ENCODE results near the gene CDK14. TPM values are rescaled to one million over a fixed set of nuclear protein-coding genes. Genes with fewer than 3 reads are reported as not detected.

CDK14 gene
- total RNA-seq, 6 donors from 2014 or later = 21.7 to 53.4 (median 37.1) TPM

- H3K4me3 ChIP-seq = no peak overlapping the region
- TF ChIP-seq POLR2A (IDR thresholded peaks at IDR 0.05) = no peak
- TF ChIP-seq EP300 (IDR thresholded peaks at IDR 0.05) = no peak
- TF ChIP-seq POLR2AphosphoS5 (IDR thresholded peaks at IDR 0.05) = no peak
- TF ChIP-seq, protein P1, sequence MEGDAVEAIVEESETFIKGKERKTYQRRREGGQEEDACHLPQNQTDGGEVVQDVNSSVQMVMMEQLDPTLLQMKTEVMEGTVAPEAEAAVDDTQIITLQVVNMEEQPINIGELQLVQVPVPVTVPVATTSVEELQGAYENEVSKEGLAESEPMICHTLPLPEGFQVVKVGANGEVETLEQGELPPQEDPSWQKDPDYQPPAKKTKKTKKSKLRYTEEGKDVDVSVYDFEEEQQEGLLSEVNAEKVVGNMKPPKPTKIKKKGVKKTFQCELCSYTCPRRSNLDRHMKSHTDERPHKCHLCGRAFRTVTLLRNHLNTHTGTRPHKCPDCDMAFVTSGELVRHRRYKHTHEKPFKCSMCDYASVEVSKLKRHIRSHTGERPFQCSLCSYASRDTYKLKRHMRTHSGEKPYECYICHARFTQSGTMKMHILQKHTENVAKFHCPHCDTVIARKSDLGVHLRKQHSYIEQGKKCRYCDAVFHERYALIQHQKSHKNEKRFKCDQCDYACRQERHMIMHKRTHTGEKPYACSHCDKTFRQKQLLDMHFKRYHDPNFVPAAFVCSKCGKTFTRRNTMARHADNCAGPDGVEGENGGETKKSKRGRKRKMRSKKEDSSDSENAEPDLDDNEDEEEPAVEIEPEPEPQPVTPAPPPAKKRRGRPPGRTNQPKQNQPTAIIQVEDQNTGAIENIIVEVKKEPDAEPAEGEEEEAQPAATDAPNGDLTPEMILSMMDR (IDR thresholded peaks at IDR 0.05) = no peak
- no peaks in the 10 kb centered on the region for H3K9me3 ChIP-seq
- ATAC-seq (ENCODE audit: low FRiP score in 2 of 2) (no peak), DNase-seq (no peak)
- no peaks in the 10 kb centered on the region for H3K36me3 ChIP-seq
- H3K27me3 ChIP-seq = no peaks in the 10 kb centered on the region
- H3K27ac ChIP-seq = no peak overlapping the region
- WGBS, 2 donors = 80 to 85% methylated on average over 3 of the region's 3 CpGs
- H3K4me1 ChIP-seq = no peaks in the 10 kb centered on the region
Observed at GRCh38 chr7:91198371-91198770, 602.2 kb downstream of the CDK14 start.

DNA sequence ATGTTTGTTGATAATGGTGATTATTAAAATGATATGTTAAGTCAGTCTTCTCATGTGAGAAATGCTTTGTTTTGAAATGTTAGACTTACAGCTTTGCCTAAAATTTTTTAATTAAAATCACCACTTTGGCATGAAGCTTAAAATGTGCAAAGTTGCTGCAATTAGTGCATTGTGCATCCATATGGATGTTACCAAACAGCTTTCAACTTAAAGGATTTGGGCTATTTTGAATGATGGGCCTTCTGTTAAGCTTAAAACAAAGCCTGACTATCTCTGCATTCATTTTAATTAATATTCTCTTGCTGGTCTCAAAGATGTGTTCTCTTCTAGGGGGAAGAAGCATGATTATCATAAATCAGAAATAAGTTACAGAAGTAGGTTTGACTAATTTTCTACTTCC is 603.5 kb downstream of the CDK14 start:
- no peak overlapping the region for H3K4me3 ChIP-seq
- no peak overlapping the region for H3K27ac ChIP-seq
- TF ChIP-seq EP300 (IDR thresholded peaks at IDR 0.05) (no peak), POLR2AphosphoS5 (IDR thresholded peaks at IDR 0.05) (no peak), POLR2A (IDR thresholded peaks at IDR 0.05) (no peak)
- TF ChIP-seq, protein P1 (IDR thresholded peaks at IDR 0.05) = no peak
- no peaks in the 10 kb centered on the region for H3K4me1 ChIP-seq
- H3K27me3 ChIP-seq = no peaks in the 10 kb centered on the region
- H3K36me3 ChIP-seq = no peaks in the 10 kb centered on the region
- no peak for ATAC-seq (ENCODE audit: low FRiP score in 2 of 2)
- H3K9me3 ChIP-seq = no peaks in the 10 kb centered on the region
- no peak for DNase-seq

GRCh38 chr7:91201442-91202113 is 605.5 kb downstream of the CDK14 start:
- no peak for DNase-seq
- Histone ChIP-seq H3K4me3 (no peak overlapping the region), H3K9me3 (no peaks in the 10 kb centered on the region), H3K27me3 (no peaks in the 10 kb centered on the region), H3K36me3 (no peaks in the 10 kb centered on the region), H3K27ac (no peak overlapping the region), H3K4me1 (no peaks in the 10 kb centered on the region)
- 80 to 83% methylated on average over 9 of the region's 9 CpGs for WGBS, 2 donors
- TF ChIP-seq POLR2A (IDR thresholded peaks at IDR 0.05) (no peak), POLR2AphosphoS5 (IDR thresholded peaks at IDR 0.05) (no peak), EP300 (IDR thresholded peaks at IDR 0.05) (no peak)
- TF ChIP-seq, protein P1 (IDR thresholded peaks at IDR 0.05) = no peak
- ATAC-seq (ENCODE audit: low FRiP score in 2 of 2) = no peak

DNA sequence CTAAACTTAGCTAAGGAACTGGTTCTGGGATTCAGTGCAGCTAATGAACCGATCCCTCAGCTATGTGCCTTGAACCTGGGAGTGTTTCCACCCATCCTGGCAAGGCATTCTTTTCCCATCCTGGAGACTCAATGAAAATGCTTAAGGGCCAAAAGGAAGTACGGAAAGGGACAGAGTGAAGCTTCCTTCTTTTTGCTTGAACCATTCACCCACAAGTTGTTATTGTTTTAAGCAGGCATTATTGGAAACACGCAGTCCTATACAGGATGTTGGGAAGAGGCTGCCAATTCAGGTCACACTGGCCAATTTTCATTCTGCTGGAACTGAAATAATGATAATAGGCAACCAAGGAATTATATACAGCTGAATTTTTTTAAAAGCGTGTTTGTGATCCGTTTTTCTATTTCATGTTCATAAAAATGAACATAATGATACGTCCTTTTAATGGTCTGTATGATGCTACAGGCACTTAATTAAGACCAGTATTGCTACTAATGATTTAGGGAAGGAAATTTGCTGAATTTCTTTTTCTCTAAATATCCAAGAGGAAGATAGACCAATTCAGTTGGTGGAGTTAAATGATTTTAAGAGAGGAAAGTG is 610.3 kb downstream of the CDK14 start:
- no peak for ATAC-seq (ENCODE audit: low FRiP score in 2 of 2)
- H3K27me3 ChIP-seq = no peaks in the 10 kb centered on the region
- no peak for TF ChIP-seq POLR2A (IDR thresholded peaks at IDR 0.05)
- no peak for TF ChIP-seq EP300 (IDR thresholded peaks at IDR 0.05)
- TF ChIP-seq POLR2AphosphoS5 (IDR thresholded peaks at IDR 0.05) = no peak
- TF ChIP-seq, protein P1 (IDR thresholded peaks at IDR 0.05) = no peak
- no peak overlapping the region for H3K27ac ChIP-seq
- no peaks in the 10 kb centered on the region for H3K4me1 ChIP-seq
- no peaks in the 10 kb centered on the region for H3K9me3 ChIP-seq
- DNase-seq = no peak
- H3K36me3 ChIP-seq = no peaks in the 10 kb centered on the region
- no peak overlapping the region for H3K4me3 ChIP-seq
- WGBS, 2 donors = 50 to 64% methylated on average over 6 of the region's 6 CpGs

- Histone ChIP-seq H3K4me3 (no peak overlapping the region), H3K4me1 (no peaks in the 10 kb centered on the region), H3K36me3 (no peaks in the 10 kb centered on the region), H3K9me3 (no peaks in the 10 kb centered on the region), H3K27me3 (no peaks in the 10 kb centered on the region), H3K27ac (no peak overlapping the region)
- DNase-seq (no peak), ATAC-seq (ENCODE audit: low FRiP score in 2 of 2) (no peak)
- WGBS, 2 donors = 92 to 95% methylated on average over 6 to 7 of the region's 7 CpGs
- TF ChIP-seq EP300 (IDR thresholded peaks at IDR 0.05) = no peak
- TF ChIP-seq POLR2AphosphoS5 (IDR thresholded peaks at IDR 0.05) = no peak
- TF ChIP-seq, protein P1 (IDR thresholded peaks at IDR 0.05) = no peak
- TF ChIP-seq POLR2A (IDR thresholded peaks at IDR 0.05) = no peak
Observed at GRCh38 chr7:91212582-91212981, 616.5 kb downstream of the CDK14 start.

All from upper lobe of left lung (tissue), 6 donors.